ENCODE results near the gene NUDT3. TPM values are rescaled to one million over a fixed set of nuclear protein-coding genes. Genes with fewer than 3 reads are reported as not detected.
"Not testable (repeated sequence)": the region's sequence is repeated elsewhere in the genome, so short reads cannot be mapped to it uniquely, and the experiment has no call there.

NUDT3 gene
- total RNA-seq, 3 donors from 2014 or later, result 28.7 to 33.8 (median 29.0) TPM

GRCh38 chr6:34267746-34268145 is 124.7 kb downstream of the NUDT3 start:
- intact Hi-C loops (cut with DNase I; ENCODE audit: low total_unique reads), result no loop called here
- no peak for DNase-seq (ENCODE audit: low spot score in 2 of 2)
- H3K27ac ChIP-seq, result no peak overlapping the region
- no peak for TF ChIP-seq POLR2AphosphoS5 (IDR thresholded peaks at IDR 0.05)
- no peak for TF ChIP-seq CTCF (IDR thresholded peaks at IDR 0.05)
- no peaks in the 10 kb centered on the region for H3K36me3 ChIP-seq
- H3K4me1 ChIP-seq, result no peaks in the 10 kb centered on the region
- H3K9me3 ChIP-seq, result peaks cover 0 to 5% of the 10 kb centered on the region in 2 donors
- no peaks in the 10 kb centered on the region for H3K27me3 ChIP-seq
- no peak overlapping the region for H3K4me3 ChIP-seq

DNA sequence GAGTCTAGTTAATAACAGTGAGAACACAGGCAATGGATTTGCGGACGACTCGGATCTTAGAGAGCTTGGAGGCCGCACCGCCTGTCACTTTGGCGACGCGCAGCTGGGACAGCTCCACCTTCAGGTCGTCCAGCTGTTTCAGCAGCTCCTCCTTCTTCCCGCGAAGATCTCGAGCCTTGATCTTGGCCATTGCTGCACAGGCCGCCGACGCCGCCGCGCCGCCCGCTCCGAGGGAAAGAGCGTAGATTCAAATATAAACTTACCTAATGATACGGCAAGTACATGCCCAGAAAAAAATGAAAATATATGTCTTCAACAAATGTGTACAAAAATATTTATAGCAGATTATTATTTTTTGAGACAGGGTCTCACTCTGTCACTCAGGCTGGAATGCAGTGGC is 129.0 kb downstream of the NUDT3 start:
- intact Hi-C loops (cut with DNase I; ENCODE audit: low total_unique reads); H3K4me1 ChIP-seq; H3K27ac ChIP-seq; H3K27me3 ChIP-seq; H3K4me3 ChIP-seq; H3K9me3 ChIP-seq; H3K36me3 ChIP-seq; DNase-seq (ENCODE audit: low spot score in 2 of 2): not testable (repeated sequence)

GRCh38 chr6:34260576-34261267 is 131.7 kb downstream of the NUDT3 start:
- Histone ChIP-seq H3K27me3 (no peaks in the 10 kb centered on the region), H3K4me1 (no peaks in the 10 kb centered on the region), H3K27ac (no peak overlapping the region), H3K36me3 (no peaks in the 10 kb centered on the region), H3K4me3 (no peak overlapping the region), H3K9me3 (peaks cover 0 to 5% of the 10 kb centered on the region in 2 donors)
- DNase-seq (ENCODE audit: low spot score in 2 of 2), result no peak
- intact Hi-C loops (cut with DNase I; ENCODE audit: low total_unique reads), result no loop called here
- TF ChIP-seq POLR2AphosphoS5 (IDR thresholded peaks at IDR 0.05), result no peak
- no peak for TF ChIP-seq CTCF (IDR thresholded peaks at IDR 0.05)
- no peak for TF ChIP-seq POLR2A (IDR thresholded peaks at IDR 0.05)

GRCh38 chr6:34259529-34260069 is 132.9 kb downstream of the NUDT3 start:
- H3K4me1 ChIP-seq, result no peaks in the 10 kb centered on the region
- DNase-seq (ENCODE audit: low spot score in 2 of 2), result no peak
- intact Hi-C loops (cut with DNase I; ENCODE audit: low total_unique reads), result no loop called here
- no peaks in the 10 kb centered on the region for H3K27me3 ChIP-seq
- H3K9me3 ChIP-seq, result peaks cover 0 to 5% of the 10 kb centered on the region in 2 donors
- no peaks in the 10 kb centered on the region for H3K36me3 ChIP-seq
- TF ChIP-seq POLR2A (IDR thresholded peaks at IDR 0.05) (no peak), POLR2AphosphoS5 (IDR thresholded peaks at IDR 0.05) (no peak), CTCF (IDR thresholded peaks at IDR 0.05) (no peak)
- H3K27ac ChIP-seq, result no peak overlapping the region
- no peak overlapping the region for H3K4me3 ChIP-seq

DNA sequence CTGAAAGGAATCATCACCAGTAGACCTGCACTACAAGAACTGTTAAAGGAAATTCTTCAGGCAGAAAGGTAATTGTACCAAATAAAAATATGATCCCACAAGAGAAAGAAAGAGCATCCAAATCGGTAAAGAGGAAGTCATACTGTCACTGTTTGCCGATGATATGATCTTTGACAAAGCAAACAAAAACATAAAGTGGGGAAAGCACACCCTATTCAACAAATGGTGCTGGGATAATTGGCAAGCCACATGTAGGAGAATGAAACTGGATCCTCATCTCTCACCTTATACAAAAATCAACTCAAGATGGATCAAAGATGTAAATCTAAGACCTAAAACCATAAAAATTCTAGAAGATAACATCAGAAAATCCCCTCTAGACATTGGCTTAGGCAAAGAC is 140.1 kb downstream of the NUDT3 start:
- intact Hi-C loops (cut with DNase I; ENCODE audit: low total_unique reads), result loop anchor here (5.0 kb wide), 1 partner anchor 345 kb away; no protein-coding TSS in a partner anchor
- H3K4me1 ChIP-seq; H3K27ac ChIP-seq; H3K9me3 ChIP-seq; H3K27me3 ChIP-seq; DNase-seq (ENCODE audit: low spot score in 2 of 2); H3K4me3 ChIP-seq; H3K36me3 ChIP-seq: not testable (repeated sequence)

GRCh38 chr6:34249469-34250261 is 142.8 kb downstream of the NUDT3 start:
- Histone ChIP-seq H3K4me1 (peaks cover 0 to 10% of the 10 kb centered on the region in 2 donors), H3K27ac (peak overlapping the region; percentile 90 to 92), H3K4me3 (peak overlapping the region; percentile 71 to 83 (median 71)), H3K9me3 (no peaks in the 10 kb centered on the region), H3K27me3 (no peaks in the 10 kb centered on the region), H3K36me3 (no peaks in the 10 kb centered on the region)
- TF ChIP-seq CTCF (IDR thresholded peaks at IDR 0.05) (no peak), POLR2A (IDR thresholded peaks at IDR 0.05) (no peak), POLR2AphosphoS5 (IDR thresholded peaks at IDR 0.05) (no peak)
- no peak for DNase-seq (ENCODE audit: low spot score in 2 of 2)
- intact Hi-C loops (cut with DNase I; ENCODE audit: low total_unique reads), result loop anchor here (5.0 kb wide), 1 partner anchor 348 kb away; no protein-coding TSS in a partner anchor

All from breast epithelium (tissue), 4 donors.